Skin of body (tissue), 2 donors: Measurements from ENCODE around the gene PRDM8. TPM values are rescaled to one million over a fixed set of nuclear protein-coding genes. Genes with fewer than 3 reads are reported as not detected.

Experiments
- DNase-seq: peaks from one replicate; lab custom pipeline; 2025; lab: John Stamatoyannopoulos, UW
- total RNA-seq: library from RNA; depleted of rRNA; stranded (reverse); fragments of >200 nt; gene quantifications from one replicate; pipeline ENCODE4 v1.2.3, GENCODE V29; 2014

The PRDM8 gene
- total RNA-seq, 1 donor from 2014 or later = 0.59 TPM

DNA sequence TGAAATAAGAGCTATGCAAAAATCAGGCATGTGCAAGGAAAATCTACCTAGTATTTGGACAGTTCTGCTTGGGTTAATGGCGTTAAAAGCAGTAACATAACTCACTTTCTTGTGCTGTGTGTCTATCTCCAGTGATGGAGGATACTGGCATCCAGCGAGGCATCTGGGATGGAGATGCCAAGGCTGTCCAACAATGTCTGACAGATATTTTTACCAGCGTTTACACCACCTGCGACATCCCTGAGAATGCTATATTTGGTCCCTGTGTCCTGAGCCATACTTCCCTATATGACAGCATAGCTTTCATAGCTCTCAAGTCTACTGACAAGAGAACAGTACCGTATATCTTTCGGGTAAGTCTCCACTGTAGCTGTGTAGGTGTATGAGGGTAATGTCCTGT is 2.6 kb downstream of the PRDM8 start:
- DNase-seq = no peak

DNA sequence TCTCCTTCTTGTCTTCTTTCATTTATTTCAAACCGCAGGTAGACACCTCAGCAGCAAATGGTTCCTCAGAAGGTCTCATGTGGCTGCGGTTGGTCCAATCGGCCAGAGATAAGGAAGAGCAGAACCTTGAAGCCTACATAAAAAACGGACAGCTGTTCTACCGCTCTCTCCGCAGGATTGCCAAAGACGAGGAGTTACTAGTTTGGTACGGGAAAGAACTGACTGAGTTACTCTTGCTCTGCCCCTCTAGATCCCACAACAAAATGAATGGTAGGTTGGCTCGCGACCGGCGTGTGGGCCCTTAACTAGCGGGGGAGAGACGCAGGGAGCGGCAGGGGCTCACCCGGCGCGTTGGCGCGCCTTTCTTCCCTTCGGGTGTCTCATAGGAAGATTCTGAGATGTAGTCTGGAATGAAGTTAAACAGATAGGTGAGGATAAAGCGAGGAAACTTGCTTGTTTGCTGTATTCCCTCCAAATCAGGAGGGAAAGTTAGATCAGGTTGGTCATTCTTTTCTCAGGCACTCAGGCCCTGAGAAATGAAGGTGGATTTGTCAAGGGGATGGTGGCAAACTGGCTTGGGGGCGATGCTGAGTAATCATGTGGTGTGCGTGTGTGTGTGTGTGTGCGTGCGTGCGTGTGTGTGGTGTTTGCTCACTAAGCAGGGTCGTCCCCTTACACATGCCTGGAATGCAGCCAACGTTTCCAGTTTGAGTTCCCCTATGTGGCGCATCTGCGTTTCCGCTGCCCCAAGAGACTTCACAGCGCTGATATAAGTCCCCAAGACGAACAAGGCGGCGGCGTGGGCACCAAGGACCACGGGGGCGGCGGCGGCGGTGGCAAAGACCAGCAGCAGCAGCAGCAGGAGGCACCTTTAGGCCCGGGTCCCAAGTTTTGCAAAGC is 4.2 kb downstream of the PRDM8 start:
- peak; percentile 71 for DNase-seq

DNA sequence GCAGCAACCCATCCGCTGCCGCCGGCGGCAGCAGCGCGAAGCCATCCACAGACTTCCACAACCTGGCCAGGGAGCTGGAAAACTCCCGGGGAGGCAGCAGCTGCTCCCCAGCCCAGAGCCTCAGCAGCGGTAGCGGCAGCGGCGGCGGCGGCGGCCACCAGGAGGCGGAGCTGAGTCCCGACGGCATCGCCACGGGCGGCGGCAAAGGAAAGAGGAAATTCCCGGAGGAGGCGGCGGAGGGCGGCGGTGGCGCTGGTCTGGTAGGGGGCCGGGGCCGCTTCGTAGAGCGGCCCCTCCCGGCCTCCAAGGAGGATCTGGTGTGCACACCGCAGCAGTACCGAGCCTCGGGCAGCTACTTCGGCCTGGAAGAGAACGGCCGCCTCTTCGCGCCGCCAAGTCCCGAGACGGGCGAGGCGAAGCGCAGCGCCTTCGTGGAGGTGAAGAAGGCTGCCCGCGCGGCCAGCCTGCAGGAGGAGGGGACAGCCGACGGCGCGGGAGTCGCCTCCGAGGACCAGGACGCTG is 4.9 kb downstream of the PRDM8 start:
- DNase-seq = peak; percentile 77

DNA sequence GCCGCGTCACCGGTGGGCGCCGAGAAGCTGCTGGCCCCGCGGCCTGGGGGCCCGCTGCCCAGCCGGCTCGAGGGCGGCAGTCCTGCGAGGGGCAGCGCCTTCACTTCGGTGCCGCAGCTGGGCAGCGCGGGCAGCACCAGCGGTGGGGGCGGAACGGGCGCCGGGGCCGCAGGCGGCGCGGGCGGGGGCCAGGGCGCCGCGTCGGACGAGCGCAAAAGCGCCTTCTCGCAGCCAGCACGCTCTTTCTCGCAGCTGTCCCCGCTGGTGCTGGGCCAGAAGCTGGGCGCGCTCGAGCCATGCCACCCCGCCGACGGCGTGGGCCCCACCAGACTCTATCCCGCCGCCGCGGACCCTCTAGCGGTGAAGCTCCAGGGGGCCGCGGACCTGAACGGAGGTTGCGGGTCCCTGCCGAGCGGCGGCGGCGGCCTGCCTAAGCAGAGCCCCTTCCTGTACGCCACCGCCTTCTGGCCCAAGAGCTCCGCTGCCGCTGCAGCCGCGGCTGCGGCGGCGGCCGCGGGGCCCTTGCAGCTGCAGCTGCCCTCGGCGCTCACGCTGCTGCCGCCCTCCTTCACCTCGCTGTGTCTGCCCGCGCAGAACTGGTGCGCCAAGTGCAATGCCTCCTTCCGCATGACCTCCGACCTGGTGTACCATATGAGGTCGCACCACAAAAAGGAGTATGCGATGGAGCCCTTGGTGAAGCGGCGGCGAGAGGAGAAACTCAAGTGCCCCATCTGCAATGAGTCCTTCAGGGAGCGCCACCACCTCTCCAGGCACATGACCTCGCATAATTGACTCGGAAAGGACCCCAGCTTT is 5.6 kb downstream of the PRDM8 start:
- no peak for DNase-seq

DNA sequence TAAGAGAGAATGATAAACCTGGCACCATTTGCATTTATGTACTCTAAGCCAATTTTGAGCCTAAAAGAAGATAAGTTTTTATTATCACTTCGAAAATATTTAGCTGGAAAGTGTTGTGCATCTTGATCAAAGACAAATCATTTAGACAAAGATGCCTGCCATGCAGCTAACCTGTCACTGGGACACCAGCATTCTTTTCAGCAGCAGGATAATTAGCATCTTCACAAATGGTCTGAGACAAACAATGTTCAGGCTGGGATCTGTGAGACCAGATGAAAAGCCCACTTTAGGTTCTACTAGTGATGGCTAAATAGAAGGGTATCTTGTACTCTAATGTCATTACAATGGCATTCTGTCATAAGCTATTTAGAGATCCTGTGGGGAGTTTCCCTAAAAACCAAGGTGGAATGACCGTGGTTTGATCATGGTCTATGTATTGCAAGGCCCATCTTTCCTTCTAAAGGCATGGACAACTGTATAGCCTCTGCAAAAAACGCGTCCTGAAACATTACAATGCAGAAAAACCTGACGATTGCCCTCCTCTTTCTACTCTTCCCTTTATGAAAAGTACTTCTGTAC is 7.2 kb downstream of the PRDM8 start:
- no peak for DNase-seq

DNA sequence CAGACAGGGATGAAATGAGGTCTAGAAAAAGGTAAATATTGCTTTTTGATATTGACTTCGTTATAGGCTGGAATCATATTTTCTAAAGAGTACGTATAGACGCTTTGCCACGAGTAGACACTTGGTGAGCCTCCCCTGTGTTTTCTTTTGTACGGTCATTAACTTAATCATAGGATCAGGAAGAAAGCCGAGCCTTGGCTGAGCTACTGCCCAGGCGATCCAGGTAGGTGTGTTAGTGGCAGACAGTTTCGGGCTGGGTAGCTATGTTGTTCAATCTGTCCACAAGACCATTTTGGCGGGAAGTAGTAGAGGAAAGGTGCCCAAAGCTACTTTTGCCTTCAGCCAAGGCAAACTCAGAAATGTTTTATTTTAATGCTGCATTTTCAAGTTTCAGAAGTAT is 8.8 kb downstream of the PRDM8 start:
- DNase-seq = no peak

DNA sequence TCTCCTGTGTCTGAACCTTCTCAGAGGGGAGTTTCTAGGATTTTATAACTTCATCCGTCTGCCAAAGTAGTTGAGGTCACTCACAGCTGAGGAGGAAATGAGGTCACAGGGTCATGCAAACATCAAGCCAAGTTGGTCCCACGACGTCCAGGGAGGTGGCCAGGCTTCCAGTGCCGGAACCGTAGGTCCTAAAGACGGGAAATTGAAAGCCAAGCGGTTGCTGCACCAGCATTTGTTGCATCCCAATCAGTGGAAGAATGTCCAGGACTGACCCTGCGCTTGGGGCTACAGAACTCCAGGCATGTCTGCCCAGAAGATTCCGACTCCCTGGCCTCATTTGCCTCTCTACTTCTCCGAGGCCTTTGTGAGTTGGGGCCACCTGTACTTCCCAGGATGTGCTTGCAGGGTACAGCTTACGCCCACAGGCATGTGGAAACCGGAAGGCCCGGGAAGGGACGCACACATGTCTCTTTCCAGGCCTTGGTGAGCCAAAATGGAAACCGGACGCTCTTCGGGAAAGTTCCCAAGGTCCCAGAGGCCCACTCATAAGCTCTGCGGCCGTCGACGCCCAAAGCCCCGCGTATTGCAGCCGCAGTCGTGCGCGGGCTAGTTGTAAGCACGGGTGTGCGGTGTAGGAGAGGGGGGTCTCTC is 9.3 kb downstream of the PRDM8 start:
- peak; percentile 25 for DNase-seq

DNA sequence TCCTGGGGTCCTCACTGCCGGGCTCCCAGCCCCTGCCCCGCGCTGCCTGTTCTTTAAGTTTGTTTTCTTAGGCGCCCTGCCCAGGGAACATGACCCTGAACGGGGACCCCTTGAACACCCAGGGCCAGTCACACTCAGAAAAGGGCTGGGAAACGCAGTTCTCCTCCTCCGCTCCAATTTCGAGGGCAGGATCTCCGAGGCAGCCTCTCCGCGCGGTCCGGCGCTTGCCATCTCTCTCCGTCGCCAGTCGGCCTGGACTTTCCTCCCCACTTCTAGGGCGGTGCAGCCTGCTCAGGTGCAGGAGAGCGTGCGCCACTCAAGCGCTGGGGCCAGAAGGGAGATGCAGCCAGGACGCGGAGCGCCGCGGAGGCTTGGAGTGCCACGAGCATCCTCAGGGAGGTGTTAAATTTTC is 9.9 kb downstream of the PRDM8 start:
- DNase-seq = no peak

DNA sequence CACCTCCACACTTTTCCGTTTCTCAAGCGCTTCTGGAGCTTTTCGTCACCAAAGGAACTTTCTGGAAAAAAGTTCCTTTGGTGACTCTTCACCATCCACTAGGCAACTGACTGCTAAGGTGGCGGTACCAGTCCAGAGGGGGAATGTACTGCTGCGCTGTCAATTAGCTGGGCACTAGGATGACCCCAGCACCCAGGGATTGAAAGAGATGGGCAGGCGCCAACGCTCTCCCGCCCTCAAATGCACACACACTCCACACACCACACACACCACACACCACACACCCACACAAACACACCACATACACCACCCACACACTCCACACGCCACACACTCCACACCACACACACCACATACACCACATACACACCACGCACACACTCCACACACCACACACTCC is 10.4 kb downstream of the PRDM8 start:
- DNase-seq = no peak

DNA sequence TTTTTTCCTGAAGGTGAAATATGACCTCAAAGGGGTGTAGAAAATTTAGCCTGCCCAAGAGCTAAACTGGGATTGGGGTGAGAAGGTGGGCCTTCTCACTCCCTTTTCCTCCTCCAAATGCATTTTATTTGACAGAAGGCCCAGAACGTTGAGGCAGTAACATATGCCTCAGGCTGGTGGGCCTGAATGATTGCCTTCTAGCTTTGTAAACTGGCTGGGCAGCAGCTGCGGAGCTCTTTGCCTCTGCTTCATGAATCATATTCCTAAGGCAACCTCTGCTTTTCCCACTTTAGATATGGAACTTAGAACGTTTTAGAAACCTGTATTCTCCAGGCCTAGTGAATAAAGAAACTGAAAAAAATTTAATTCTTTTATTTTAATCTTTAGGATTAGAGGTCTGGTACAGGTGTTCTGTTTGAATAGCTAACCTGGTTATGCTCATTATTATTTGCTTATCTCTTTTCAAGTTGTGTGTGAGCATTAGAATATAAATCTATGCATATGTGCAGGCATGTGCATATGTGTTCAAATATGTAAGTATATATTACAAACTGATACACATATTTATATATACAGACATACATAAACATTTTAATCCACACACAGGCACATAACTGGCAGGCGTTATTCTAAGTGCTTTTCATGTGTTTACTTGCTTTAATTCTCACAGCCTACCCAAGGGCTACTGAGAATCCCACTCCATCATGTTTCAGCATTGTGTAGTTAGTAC is 11.5 kb downstream of the PRDM8 start:
- no peak for DNase-seq

DNA sequence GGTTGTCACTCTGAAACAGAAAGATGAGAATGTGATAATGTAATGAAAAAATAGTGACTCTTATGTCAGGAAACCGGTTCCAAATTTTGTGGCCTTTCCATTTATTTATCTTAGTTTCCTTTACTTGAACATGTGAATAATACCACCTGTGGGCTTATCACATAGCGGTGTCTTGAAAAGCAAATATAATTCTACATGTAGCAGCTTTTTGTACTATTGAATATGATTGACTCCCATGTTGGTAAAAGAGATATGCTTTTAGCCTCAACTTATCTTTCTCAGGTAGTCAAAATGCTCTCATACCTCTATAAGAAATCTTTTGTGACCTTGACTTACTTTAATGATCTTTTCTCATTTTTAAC is 12.0 kb downstream of the PRDM8 start:
- DNase-seq = no peak

DNA sequence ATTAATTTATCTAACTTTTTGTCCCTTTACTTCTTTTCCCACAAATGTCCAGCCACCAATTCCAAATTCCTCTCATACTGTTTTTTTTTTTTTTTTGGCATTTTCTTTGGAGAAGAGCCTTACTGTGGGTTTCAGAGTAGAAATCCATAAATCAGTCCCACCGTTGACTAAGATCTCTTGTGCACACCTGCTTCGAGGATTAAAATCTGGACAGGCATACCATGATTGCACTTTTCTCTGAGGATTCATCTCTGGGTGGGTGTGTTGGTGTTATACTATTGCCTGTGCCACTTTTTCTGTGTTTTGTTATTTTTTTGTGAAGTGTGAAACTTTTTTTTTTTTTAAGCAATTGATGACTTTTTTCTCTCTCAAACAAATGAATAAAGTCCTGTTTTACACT is 13.2 kb downstream of the PRDM8 start:
- DNase-seq = no peak

DNA sequence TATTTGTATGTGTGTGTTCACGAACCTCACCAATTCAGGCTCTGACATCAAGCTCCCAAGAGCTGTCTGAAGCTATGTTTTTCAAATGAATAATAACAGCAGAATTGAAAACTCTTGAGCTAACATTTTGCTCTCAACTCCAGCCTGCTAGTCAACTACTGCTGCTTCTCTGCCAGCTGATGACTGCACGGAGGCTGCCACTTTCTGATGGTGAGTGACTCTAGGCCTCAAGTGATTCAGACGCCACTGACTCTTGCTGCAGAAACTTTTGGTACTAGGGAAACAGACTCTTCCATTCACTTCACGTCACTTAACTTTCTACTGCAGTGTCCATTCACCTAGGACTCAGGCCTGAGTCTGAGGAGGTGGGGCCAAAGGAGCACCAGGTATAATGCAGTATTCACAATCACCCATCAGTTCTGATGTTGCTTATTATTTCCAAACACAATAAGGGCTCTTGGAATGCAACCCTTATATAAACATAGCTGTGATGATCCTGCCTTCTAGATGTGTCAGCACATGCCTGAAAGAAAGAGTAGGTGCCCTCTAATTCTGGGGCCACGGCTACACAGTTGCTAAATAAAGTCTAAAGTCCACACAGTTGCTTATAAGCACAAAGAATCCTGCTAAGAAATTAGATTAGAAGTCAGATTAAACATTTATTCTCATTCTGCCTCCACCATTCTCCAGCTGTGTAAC is 16.0 kb downstream of the PRDM8 start:
- no peak for DNase-seq

DNA sequence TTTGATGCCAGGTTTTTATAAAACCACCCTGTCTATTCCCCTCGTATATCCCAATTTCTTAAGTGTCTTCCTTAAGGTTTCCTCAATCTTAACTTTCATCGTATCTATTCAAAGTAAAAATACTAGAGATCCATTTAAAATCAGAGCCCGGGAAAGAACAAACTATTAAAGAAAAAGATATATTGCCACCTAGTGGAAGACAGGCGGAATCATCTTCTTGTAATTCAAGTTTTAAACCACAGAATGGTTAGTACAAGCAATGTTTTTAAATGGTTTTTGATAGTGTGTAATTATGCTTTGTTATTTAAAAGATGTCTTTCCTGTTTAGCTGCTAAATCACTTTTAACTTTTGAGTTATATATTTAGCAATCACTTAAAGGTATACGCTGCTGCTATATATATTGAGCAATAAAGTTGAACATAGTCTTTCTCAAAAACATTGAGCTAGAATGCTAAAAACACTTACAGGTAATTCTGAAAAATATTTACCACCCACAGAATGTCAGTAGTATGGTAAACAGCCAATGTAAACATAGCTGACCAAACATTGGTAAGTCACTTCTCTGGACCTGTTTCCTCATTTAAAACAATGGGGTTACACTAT is 18.2 kb downstream of the PRDM8 start:
- DNase-seq = no peak

DNA sequence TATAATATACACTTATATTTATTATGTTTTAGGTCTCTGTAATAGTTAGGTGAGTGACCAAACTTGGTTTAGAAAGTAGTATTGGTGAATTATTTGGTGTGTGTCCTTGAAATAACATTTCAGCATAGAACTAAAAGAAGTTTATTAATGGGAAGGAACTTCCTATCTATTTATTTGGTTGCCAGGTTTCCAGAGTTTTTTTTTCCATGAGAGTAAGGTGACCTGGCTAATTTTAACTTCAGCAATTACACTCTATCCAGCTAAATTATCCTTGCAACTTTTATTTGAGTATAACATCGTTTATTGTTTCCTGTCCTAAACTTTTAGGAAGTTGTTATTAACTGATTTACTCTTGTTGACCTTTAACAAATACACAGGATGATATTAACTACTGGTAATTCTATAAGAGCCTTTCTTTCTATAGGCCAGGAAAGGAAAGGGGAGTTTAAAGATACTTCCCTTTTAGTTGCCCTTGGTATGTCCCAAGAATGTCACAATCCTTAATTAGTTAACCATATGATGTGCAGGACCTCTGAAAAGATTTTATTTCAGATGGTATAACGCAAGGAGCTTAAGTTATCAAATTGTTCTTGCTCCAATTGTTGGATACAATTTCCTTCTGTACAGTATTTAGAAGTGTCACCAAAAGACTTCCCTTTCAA is 18.9 kb downstream of the PRDM8 start:
- no peak for DNase-seq

DNA sequence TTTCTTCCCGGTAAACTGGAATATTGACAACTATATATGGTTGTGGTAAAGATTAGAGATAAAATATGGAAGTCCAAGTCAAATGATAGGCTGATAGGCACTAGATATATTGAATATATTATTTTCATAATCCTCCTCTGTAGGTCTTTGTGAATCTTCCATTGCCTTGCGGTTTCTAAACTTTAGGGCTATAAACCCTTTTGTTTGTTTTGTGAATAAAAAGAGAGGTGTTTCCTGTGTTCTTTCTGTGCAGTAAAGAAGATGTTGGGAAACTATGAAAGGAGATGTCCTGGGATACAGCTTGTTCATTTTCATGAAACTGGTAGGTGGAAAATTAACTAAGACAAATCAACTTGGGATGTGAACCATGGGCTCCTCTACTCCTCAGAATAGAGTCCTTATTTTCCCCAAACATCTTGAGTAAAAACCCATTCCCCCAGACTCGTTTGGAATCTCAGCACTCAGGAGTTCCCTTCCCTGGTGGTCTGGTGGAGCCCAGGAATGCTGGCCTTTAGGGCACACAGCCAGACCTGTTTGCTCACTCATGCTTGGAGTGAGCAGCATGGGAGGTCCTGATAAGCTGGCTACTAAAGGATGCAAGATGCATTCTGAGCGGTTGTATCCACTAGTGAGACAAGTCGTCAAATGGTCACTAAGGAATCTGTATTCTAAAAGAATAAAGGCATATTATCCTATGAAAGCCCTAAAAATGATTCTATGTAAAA is 22.2 kb downstream of the PRDM8 start:
- no peak for DNase-seq

DNA sequence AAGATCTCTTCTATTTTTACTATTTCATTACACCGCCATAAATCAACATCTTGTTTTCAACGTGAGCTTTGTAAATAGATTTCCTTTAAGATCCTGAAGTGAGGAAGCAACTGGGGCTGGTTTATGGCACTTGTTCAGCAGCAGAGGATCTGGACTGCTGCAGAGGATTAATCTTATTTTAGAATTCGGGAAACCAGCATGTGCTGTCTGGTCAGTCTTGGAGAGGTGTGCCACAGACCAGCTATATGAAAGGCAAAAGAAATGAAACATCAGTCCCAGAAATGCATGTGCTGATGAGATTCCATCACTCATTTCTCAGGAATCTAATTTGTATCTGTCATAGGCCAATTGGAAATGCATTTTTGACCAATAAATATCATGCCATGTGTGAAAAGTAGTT is 23.4 kb downstream of the PRDM8 start:
- DNase-seq = no peak

DNA sequence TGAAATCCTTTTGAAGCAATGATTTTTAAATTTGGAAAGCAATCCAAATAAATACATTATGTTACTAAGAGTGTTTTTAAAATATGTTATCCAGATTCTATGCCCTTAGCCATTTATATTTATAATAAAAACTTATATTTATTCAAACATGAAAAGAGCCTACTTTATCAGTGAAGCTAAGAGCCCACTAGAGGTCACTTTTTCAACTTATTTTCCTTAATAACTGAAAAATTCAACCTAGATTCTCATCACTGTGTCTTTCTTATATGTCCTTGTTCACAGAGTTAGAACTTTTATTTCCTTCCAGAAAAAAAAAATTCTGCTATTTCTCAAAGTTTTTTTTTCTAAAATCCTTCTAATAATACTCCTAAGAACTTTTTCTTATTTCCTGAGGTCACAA is 23.9 kb downstream of the PRDM8 start:
- DNase-seq = no peak

DNA sequence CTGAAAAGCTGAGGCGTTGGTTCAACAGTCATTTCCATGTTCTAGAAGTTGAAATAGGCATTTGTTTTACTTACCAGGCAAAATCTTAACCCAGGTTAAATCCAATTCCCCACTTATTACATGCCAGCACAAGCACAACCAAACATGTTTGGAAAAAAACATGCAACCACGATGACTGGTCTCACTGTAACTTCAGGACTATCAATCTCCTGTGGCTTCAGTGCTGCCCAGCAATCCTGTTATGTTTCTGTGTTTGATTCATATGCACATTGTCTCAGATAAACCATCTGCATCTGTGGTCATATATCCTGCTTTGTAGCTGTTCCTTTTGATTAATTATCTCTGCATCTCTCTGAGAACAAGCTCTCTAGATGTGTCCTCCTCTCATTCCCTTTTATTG is 28.3 kb downstream of the PRDM8 start:
- no peak for DNase-seq
